GM12878 (cell line): Measurements from ENCODE around the gene ERG. TPM values are rescaled to one million over a fixed set of nuclear protein-coding genes. Genes with fewer than 3 reads are reported as not detected.

Experiments
- ATAC-seq: fragments of 200-7000 bp; cut with Tn5 transposase; 3 replicates; pipeline ENCODE4 v1.9.1; 2020; ENCODE audit warnings: mild to moderate bottlenecking, moderate library complexity
- BruUV-seq: library from RNA; stranded (reverse); fragments of 400-500 nt; replicated peaks from 2 replicates; lab custom pipeline; 2021; lab: Mats Ljungman, UMichigan
- CTCF ChIA-PET: fragments of 300-600 bp; sonication (Branson Sonifier 250); formaldehyde crosslinking; extraction: SDS; loops from one replicate; lab custom pipeline; 2021; ENCODE audit warnings: inconsistent platforms; lab: Yijun Ruan, JAX
- POLR2A ChIA-PET: fragments of 350-600 bp; formaldehyde crosslinking; extraction: SDS; loops from one replicate; lab custom pipeline; 2021; ENCODE audit warnings: inconsistent platforms; lab: Charles Lee
- RAD21 ChIA-PET: fragments of 300-600 bp; sonication (Branson Sonifier 250); formaldehyde crosslinking; loops from one replicate; lab custom pipeline; 2023; ENCODE audit warnings: antibody characterized with exemption; ENCODE audit not compliant: unreplicated experiment; lab: Charles Lee
- SMC1A ChIA-PET: fragments of 300-600 bp; sonication (Branson Sonifier 250); formaldehyde crosslinking; loops from one replicate; lab custom pipeline; 2023; ENCODE audit not compliant: unreplicated experiment, uncharacterized antibody; lab: Charles Lee
- DNase-seq: peaks from one replicate; pipeline ENCODE4 v3.0.0-alpha.2; 2011; ENCODE audit warnings: low read depth, low spot score
- FAIRE-seq: peaks from 3 replicates; lab custom pipeline; 2011; peaks lifted over from hg19 to GRCh38; lab: Jason Lieb, UNC
- H2AFZ ChIP-seq: 2 replicates; pipeline ENCODE4 v1.6.0; 2011; ENCODE audit warnings: low read depth, low read length, control low read depth; ENCODE audit not compliant: control insufficient read depth
- H3K27ac ChIP-seq: 2 replicates; pipeline ENCODE4 v1.5.1; 2011; ENCODE audit warnings: control low read depth; ENCODE audit not compliant: control insufficient read depth, insufficient read depth
- H3K27me3 ChIP-seq, 2 experiments: replicated peaks in 1 of 2; 2 replicates each; pipeline versions ENCODE4 v1.6.0 to v1.6.1; 2011; ENCODE audit warnings: low read length in 1 of 2; ENCODE audit not compliant: control insufficient read depth in 2 of 2, insufficient read depth in 2 of 2
- H3K36me3 ChIP-seq, 2 experiments: 2 replicates each; pipeline ENCODE4 v1.5.1; 2011; ENCODE audit warnings: low read length in 1 of 2; ENCODE audit not compliant: control insufficient read depth in 2 of 2, insufficient read depth in 2 of 2
- H3K4me1 ChIP-seq: 2 replicates; pipeline ENCODE4 v1.6.1; 2011; ENCODE audit warnings: mild to moderate bottlenecking, low read length, moderate library complexity, mixed read lengths; ENCODE audit not compliant: control insufficient read depth, insufficient read depth
- H3K4me2 ChIP-seq: 2 replicates; pipeline ENCODE4 v1.6.0; 2011; ENCODE audit warnings: control low read depth; ENCODE audit not compliant: control insufficient read depth, insufficient read depth
- H3K4me3 ChIP-seq: fragments of 200-600 bp; sonication (generic); 2 replicates; pipeline ENCODE4 v1.5.1; 2016
- H3K79me2 ChIP-seq: 2 replicates; pipeline ENCODE4 v1.6.0; 2011; ENCODE audit warnings: low read length; ENCODE audit not compliant: control insufficient read depth, insufficient read depth
- H3K9ac ChIP-seq: 2 replicates; pipeline ENCODE4 v1.8.0; 2011; ENCODE audit warnings: low read length, control low read depth, mixed read lengths; ENCODE audit not compliant: control insufficient read depth, insufficient read depth
- H3K9me3 ChIP-seq: replicated peaks from 3 replicates; pipeline ENCODE4 v1.5.1; 2011; ENCODE audit warnings: mild to moderate bottlenecking, low read length; ENCODE audit not compliant: control insufficient read depth, insufficient read depth
- H4K20me1 ChIP-seq: 2 replicates; pipeline ENCODE4 v1.6.0; 2011; ENCODE audit not compliant: control insufficient read depth, insufficient read depth
- ASH2L ChIP-seq: fragments of 300-600, 200-600 bp; sonication (generic); IDR thresholded peaks from 2 replicates; pipeline ENCODE4 v1.6.1; 2017; ENCODE audit warnings: low read depth, mild to moderate bottlenecking, borderline replicate concordance
- ATF7 ChIP-seq: fragments of 450-650 bp; IDR thresholded peaks from 2 replicates; pipeline ENCODE4 v1.6.1; 2016; ENCODE audit warnings: low read depth, mild to moderate bottlenecking
- CHD4 ChIP-seq: fragments of 200-600 bp; sonication (generic); IDR thresholded peaks from 2 replicates; pipeline ENCODE4 v1.6.1; 2016; ENCODE audit warnings: mild to moderate bottlenecking
- EED ChIP-seq: sonication (generic); IDR thresholded peaks from 2 replicates; pipeline ENCODE4 v1.6.1; 2016; ENCODE audit warnings: antibody characterized with exemption, low read depth
- ESRRA ChIP-seq: IDR thresholded peaks from 2 replicates; pipeline ENCODE4 v1.6.1; 2012; ENCODE audit warnings: mild to moderate bottlenecking, low read length, improper control_type of control experiment
- FOS ChIP-seq: IDR thresholded peaks from 3 replicates; pipeline ENCODE4 v1.6.1; 2011; ENCODE audit warnings: borderline replicate concordance; ENCODE audit not compliant: insufficient read length; ENCODE audit errors: extremely low read depth
- KAT2A ChIP-seq: conservative IDR thresholded peaks from 2 replicates; pipeline ENCODE4 v1.6.1; 2011; ENCODE audit warnings: low read depth, low read length; ENCODE audit not compliant: control insufficient read depth
- MLLT1 ChIP-seq: fragments of 450-650 bp; IDR thresholded peaks from 2 replicates; pipeline ENCODE4 v1.6.1; 2016; ENCODE audit warnings: mild to moderate bottlenecking
- NR2F1 ChIP-seq: fragments of 450-650 bp; conservative IDR thresholded peaks from 2 replicates; pipeline ENCODE4 v1.6.1; 2017; ENCODE audit warnings: mild to moderate bottlenecking
- PML ChIP-seq: IDR thresholded peaks from 2 replicates; pipeline ENCODE4 v1.6.1; 2012; ENCODE audit warnings: low read length, inconsistent platforms
- PRDM15 ChIP-seq: fragments of 450-650 bp; formaldehyde crosslinking; IDR thresholded peaks from 2 replicates; pipeline ENCODE4 v1.4.0; 2020; ENCODE audit warnings: mild to moderate bottlenecking, moderate library complexity
- TCF12 ChIP-seq: IDR thresholded peaks from 2 replicates; pipeline ENCODE4 v1.6.1; 2011; ENCODE audit warnings: low read depth, mild to moderate bottlenecking, low read length
- ZNF622 ChIP-seq: fragments of 450-650 bp; IDR thresholded peaks from 2 replicates; pipeline ENCODE4 v1.6.1; 2017; ENCODE audit warnings: mild to moderate bottlenecking, inconsistent platforms
- whole genome bisulfite sequencing: methylation state at CpG from one replicate; pipeline ENCODE4 v1.1.6; 2016; ENCODE audit warnings: low lambda C conversion rate; ENCODE audit not compliant: insufficient replicate concordance, insufficient coverage; ENCODE audit errors: missing lambda C conversion rate; 5-methylcytosine and 5-hydroxymethylcytosine counted together
- in situ Hi-C: fragments of 300-500 bp; cut with MboI; formaldehyde crosslinking; loops from 9 replicates; pipeline ENCODE4 v1.14.3; 2018; ENCODE audit warnings: mixed read lengths
- intact Hi-C: fragments of 100-400 bp; cut with micrococcal nuclease; formaldehyde crosslinking; loops from one replicate; pipeline ENCODE4 v1.14.2; 2022; ENCODE audit not compliant: unreplicated experiment
- polyA plus RNA-seq, 11 experiments: library from polyadenylated mRNA; depleted of rRNA in 4 of 11; unstranded in 6 of 11; stranded (reverse) in 5 of 11; fragments of >200 nt; fragmentation: Nextera tagmentation in 4 of 11; fragmentation: Illumina TruSeq in 1 of 11; extraction: Ambion mirVana in 4 of 11; extraction: Trizol in 1 of 11; gene quantifications; 1 replicate in 1 of 11; 2 replicates in 10 of 11; pipeline versions ENCODE4 v1.2.1 to v1.2.3, GENCODE V29; 2011 to 2016; ENCODE audit warnings: inconsistent platforms in 2 of 11, missing spikeins in 2 of 11, low read depth in 1 of 11
- total RNA-seq, 4 experiments: library from RNA; depleted of rRNA in 3 of 4; stranded (reverse); fragments of >200 nt in 3 of 4; fragmentation: Illumina TruSeq in 1 of 4; extraction: Trizol in 1 of 4; gene quantifications; 2 replicates each; pipeline versions ENCODE4 v1.2.1 to v1.2.3, GENCODE V29; 2013 to 2021
- TF ChIP-seq, protein P1 (sequence below): fragments of 450-650 bp; formaldehyde crosslinking; IDR thresholded peaks from 2 replicates; pipeline ENCODE4 v1.4.0; 2022; ENCODE audit warnings: mild to moderate bottlenecking, moderate library complexity
- TF ChIP-seq, protein P2 (sequence below): fragments of 450-650 bp; IDR thresholded peaks from 2 replicates; pipeline ENCODE4 v1.6.1; 2018; ENCODE audit warnings: mild to moderate bottlenecking, low read depth, moderate library complexity; ENCODE audit not compliant: partially characterized antibody

Gene ERG
- total and polyA plus RNA-seq, 10 of the 15 experiments (the other 5 are each of a cell fraction or from before 2014, with no cell fraction given) = not detected

GRCh38 chr21:38341546-38342012 lies 156.7 kb downstream of the ERG start:
- Histone ChIP-seq H3K36me3 (no peaks in the 10 kb centered on the region), H3K27me3 (no peaks in the 10 kb centered on the region), H3K27ac (no peak overlapping the region), H3K4me2 (no peak overlapping the region), H2AFZ (no peak overlapping the region), H3K4me3 (no peak overlapping the region), H3K4me1 (no peaks in the 10 kb centered on the region), H3K9me3 (no peaks in the 10 kb centered on the region; the same call in 2 of the 3 replicates), H4K20me1 (no peaks in the 10 kb centered on the region)
- intact Hi-C loops = no loop called here
- no peak for ATAC-seq
- RAD21 ChIA-PET = no interaction called here
- CTCF ChIA-PET = no interaction called here
- 26% methylated on average over 5 of the region's 5 CpGs for WGBS
- no TSS peak for BruUV-seq
- in situ Hi-C loops = no loop called here
- POLR2A ChIA-PET = no interaction called here
- SMC1A ChIA-PET = no interaction called here
- TF ChIP-seq CHD4 (no peak), FOS (no peak), KAT2A (no peak), ASH2L (no peak), ZNF622 (no peak), PRDM15 (CRISPR knock-in tag) (no peak), ESRRA (no peak), EED (no peak), ATF7 (no peak), NR2F1 (no peak), MLLT1 (no peak), PML (no peak), TCF12 (no peak)
- TF ChIP-seq, protein P1, sequence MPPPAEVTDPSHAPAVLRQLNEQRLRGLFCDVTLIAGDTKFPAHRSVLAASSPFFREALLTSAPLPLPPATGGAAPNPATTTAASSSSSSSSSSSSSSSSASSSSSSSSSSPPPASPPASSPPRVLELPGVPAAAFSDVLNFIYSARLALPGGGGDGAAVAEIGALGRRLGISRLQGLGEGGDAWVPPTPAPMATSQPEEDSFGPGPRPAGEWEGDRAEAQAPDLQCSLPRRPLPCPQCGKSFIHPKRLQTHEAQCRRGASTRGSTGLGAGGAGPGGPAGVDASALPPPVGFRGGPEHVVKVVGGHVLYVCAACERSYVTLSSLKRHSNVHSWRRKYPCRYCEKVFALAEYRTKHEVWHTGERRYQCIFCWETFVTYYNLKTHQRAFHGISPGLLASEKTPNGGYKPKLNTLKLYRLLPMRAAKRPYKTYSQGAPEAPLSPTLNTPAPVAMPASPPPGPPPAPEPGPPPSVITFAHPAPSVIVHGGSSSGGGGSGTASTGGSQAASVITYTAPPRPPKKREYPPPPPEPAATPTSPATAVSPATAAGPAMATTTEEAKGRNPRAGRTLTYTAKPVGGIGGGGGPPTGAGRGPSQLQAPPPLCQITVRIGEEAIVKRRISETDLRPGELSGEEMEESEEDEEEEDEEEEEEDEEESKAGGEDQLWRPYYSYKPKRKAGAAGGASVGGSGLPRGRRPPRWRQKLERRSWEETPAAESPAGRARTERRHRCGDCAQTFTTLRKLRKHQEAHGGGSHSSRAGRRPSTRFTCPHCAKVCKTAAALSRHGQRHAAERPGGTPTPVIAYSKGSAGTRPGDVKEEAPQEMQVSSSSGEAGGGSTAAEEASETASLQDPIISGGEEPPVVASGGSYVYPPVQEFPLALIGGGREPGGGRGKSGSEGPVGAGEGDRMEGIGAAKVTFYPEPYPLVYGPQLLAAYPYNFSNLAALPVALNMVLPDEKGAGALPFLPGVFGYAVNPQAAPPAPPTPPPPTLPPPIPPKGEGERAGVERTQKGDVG (CRISPR knock-in tag) = no peak
- TF ChIP-seq, protein P2, sequence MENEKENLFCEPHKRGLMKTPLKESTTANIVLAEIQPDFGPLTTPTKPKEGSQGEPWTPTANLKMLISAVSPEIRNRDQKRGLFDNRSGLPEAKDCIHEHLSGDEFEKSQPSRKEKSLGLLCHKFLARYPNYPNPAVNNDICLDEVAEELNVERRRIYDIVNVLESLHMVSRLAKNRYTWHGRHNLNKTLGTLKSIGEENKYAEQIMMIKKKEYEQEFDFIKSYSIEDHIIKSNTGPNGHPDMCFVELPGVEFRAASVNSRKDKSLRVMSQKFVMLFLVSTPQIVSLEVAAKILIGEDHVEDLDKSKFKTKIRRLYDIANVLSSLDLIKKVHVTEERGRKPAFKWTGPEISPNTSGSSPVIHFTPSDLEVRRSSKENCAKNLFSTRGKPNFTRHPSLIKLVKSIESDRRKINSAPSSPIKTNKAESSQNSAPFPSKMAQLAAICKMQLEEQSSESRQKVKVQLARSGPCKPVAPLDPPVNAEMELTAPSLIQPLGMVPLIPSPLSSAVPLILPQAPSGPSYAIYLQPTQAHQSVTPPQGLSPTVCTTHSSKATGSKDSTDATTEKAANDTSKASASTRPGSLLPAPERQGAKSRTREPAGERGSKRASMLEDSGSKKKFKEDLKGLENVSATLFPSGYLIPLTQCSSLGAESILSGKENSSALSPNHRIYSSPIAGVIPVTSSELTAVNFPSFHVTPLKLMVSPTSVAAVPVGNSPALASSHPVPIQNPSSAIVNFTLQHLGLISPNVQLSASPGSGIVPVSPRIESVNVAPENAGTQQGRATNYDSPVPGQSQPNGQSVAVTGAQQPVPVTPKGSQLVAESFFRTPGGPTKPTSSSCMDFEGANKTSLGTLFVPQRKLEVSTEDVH = no peak
- TF ChIP-seq, all 136 proteins: peak for 0
- H3K9ac ChIP-seq = no peak overlapping the region
- no peak for FAIRE-seq
- H3K79me2 ChIP-seq = no peaks in the 10 kb centered on the region
- no peak for DNase-seq
